ENCODE results near the gene LSM12.

Gene LSM12

DNA sequence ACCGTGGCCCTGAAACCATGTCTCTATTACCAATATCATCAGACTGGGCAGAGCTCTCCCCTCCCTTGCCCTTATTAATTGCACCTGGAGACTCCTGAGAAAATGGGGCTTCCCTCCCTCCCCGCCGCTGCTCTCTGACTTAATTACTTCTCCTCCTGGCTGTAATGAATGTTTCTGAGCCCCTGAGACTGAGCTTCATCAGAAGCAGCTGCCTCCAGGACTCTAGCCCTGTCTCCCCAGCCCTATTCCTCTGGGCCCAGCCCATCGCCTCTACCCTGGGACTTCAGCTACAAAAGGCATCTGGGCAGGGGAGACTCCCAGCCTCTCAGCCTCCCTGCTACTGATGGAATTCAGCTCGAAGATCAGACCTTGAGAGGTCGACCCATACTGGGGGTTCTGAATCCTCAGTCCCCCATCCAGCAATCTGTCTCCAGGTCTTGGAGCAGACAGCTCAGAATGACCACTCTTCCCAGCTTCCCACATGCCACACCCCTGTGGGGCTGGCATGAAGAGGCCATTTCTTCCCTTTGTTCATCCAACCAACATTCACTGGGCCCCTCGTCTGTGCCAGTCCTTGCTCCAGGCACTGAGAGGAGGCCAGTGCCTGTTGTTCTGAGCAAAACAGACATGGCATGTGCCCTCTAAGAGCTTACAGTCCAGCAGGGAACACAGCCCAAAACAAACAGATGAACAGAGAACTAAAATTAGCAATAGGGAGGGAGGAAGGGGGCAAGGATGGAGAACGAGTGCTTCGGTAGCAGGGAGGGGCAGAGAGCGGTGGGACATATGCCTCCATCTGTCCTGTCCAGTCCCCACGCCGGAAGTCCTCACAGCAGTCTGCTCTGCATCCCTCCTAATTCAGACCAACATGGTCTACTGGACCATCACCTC lies 79.1 kb downstream of the LSM12 start:
- no peak for DNase-seq (ENCODE audit: low read depth in 2 of 2)

GRCh38 chr17:43986225-43986981 lies 80.1 kb downstream of the LSM12 start:
- DNase-seq (ENCODE audit: low read depth in 2 of 2) = no peak

DNA sequence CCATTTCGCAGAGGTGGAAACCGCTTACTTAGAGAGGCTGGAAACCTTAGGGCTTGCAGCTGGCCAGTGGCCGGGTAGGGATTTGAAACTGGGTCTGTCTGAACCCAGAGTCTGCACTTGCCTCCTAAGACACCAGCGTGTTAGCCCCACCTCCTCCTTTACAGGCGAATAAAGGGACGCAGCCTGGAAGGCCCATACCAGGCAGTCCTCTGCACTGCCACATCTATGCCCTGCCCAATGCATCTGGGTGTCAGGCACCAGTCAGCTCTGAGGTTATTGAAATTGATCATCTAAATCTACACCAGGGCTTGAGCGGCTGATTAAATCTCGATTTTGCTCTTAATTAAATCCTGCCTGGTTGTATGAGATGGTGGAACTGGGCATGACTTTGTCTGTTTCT lies 82.0 kb downstream of the LSM12 start:
- no peak for DNase-seq (ENCODE audit: low read depth in 2 of 2)
